CD4-positive, alpha-beta T cell treated with Interleukin-15 for 4 hours (primary cell): Measurements from ENCODE around the gene CDC20B.
A peak's percentile ranks its signal among the peaks of the same experiment; 100 is the strongest.
"Not testable (repeated sequence)": the region's sequence is repeated elsewhere in the genome, so short reads cannot be mapped to it uniquely, and the experiment has no call there.

Experiments
- DNase-seq: peaks from one replicate; pipeline ENCODE4 v3.0.0-alpha.2; 2020; ENCODE audit warnings: low spot score

CDC20B gene

DNA sequence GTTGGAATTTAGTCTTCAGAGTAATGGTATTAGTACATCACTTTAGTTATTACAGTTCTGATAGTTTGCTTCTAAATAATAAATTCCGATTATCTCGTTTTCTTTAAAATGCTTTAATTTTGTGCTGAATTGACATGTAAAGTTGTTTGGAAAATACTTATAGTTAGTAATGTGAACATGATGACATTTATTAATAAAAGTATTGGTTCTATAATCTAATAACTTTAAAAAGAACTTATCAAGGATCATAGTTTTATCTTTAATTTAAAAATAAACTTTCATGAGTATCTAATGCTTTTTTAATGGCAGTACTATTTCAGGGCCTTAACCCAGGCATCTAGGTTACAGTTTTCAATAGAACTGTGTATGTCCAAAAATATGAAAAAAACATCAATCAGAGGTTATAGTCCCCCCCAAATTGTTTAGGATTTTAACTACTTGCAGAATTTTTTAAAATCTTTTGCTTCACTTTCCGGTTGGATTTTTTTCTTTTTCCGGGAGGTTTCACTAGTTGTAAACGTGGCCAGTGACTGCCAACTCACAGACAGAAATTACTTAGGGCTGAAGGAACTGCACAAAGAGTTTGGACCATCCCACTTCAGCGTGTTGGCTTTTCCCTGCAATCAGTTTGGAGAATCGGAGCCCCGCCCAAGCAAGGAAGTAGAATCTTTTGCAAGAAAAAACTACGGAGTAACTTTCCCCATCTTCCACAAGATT is 12.3 kb downstream of the CDC20B start:
- no peak for DNase-seq

- peak; percentile 58 for DNase-seq
Observed at GRCh38 chr5:55159763-55160492, 13.0 kb downstream of the CDC20B start, which contains the start of gene GPX8. TSS of gene GPX8 (plus strand) at chr5:55160171. CDS start at chr5:55160193, 22 bp downstream.

GRCh38 chr5:55154873-55155272 is 18.1 kb downstream of the CDC20B start:
- DNase-seq, result no peak

DNA sequence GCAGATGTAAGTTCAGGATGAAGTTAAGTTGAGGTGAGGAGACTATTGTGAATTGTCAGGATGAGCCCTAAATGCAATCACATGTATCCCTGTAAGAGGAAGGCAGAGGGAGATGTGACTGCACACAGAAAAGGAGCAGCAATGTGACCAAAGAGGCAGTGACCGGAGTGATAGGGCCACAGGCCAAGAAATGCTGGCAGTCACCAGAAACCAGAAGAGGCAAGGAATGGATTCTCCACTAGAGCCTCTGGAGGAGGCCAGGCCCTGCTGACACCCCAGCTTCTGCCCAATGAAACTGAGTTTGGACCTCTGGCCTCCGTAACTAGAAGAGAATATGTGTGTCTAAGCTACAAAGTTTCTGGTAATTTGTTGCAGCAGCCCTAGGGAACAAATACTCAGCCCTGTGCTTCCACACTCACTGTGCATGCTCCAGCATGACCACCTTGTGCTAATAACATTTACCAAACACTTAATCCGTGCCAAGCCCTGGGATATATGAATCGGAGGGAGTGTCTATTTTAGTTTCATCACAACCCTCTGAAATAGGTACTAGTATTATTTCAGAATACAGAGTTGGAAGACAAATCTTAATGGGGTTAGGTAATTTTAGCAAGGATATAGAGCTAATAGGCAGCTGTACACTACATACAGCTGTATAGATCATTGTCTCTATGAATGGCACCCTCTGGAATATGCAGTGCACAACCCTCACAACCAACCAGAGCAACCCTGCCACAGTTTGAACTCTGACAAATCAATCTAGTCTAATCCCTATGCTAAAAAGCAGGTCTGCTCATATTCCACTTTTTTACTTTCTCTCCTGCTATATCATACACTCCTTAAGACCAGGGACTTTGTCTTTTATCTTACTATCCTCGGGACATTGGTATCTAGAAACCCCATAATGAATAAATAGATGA is 20.8 kb downstream of the CDC20B start:
- DNase-seq, result no peak

DNA sequence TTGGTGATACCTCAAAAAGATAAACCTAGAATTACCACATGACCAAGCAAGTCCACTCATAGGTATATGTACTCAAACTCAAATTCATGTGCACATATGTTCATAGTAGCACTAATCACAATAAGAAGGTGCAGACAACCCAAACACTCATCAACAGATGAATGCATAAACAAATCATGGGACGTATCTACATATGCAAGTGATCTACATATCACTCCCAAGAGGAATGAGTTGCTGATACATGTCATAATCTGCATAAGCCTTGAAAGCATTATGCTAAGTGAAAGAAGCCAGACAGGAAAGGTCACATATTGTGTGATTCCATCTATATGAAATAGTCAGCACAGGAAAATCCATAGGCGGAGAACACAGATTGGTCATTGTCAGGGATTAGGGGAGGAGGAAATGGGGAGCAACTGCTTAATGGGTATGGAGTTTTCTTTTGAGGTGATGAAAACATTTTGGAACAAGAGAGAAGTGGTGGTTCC is 23.6 kb downstream of the CDC20B start:
- DNase-seq, result no peak

GRCh38 chr5:55146543-55147151 is 26.3 kb downstream of the CDC20B start:
- peak; percentile 88 for DNase-seq

DNA sequence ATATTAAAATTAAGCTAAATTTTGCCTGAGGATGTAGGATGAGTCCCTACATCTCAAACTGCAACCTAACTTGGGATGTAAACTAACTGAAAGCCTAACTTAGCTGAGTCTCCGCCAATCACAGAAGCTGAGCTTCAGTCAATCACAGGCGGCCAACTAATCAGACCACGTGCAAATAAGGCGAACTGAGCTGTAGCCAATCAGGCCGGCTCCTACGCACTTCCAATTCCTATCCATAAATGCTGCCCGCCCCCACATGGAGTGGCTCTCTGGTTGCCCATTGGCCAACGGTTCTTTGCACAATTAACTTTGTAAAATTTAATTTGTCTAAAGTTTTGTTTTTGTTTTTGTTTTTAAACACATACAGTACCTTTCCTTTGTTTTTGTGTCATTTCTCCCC is 26.9 kb downstream of the CDC20B start:
- no peak for DNase-seq

DNA sequence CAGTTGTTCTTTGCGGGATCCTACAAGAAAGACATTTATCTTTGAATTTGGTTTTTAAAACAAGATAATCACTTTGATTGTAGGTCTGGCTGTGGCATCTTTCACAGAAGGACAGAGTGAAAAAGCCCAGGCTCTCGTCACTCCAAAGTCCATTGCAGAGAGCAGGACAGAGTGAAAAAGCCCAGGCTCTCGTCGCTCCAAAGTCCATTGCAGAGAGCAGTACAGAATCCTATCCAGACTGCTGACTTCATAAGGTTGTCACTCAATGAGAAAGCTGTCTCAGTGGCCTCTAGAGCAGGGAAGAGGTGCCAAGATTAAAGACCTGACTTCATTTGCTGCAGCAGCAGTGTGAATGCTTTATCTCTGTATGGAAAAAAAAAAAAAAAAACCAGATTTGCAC is 29.4 kb downstream of the CDC20B start:
- DNase-seq, result no peak

DNA sequence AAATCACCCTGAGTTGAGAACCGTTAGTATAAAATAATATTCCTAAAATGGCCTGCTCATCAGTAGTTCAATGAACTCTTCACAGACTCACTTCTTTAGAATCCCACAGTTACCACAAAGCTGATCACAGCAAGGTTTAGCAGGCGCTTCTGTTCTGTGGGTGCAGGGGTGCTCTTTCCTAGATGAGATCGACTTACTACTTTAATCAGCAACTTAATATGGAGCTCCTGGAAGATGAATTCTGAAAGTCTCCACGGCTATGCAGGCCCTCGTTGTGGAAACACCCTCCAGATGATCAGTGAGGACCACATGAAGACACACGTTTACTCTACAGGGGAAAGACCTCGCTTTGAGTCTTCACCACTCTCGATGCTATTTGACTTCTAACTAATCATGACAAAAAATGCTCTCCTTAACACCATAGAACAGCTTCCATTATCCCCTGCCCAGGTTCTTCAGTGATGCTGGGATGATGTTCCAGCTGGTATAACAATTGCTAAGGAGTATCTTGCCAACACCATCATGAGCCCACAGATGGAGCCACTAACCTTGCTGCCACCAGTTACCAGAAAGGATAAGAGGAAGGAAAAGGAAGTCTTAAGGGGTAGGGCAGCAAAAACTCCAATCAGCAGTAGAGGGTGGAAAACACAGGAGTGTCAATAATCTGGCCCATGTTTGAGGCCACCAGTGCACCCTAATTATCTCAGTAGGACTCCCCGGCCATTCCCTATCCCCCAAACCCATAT is 30.9 kb downstream of the CDC20B start:
- DNase-seq, result peak; percentile 41

DNA sequence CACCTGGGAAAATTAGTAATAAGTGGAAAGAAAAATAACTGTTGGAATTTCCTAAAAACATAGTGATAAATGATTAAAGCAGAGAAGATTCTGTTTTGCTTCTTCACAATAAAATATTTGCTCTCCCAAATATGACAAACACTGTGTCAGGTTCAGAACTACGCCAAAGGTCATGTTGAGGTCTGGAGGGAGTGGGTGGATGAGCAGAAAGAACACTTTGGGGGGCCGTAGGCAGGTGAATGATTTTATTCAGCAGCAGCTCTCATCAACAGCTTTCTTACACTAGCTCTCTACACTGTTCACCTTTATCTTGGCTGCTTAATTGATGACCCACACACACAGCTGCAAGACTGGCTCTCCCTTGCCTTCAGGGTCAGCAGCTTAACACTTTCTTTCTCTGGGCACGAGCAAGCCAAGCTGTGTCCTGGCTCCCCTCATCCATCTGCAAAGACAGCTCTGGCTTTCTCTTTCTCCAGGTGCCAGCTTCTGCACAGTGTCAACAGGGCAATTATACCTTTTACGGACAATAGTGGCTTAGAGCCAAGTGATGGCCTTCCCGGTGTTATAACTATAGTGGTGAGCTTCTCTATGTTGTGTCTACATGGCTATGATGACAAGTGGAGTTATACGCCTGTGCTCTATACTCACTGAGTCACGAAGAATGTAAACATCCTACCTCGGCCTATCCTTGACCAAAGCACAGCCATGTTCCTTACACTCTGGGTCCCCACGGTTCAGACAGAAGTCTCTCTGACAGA is 31.9 kb downstream of the CDC20B start:
- DNase-seq, result no peak

GRCh38 chr5:55136521-55136920 is 36.5 kb downstream of the CDC20B start:
- DNase-seq, result no peak

GRCh38 chr5:55134053-55134722 is 38.8 kb downstream of the CDC20B start:
- peak; percentile 11 for DNase-seq

DNA sequence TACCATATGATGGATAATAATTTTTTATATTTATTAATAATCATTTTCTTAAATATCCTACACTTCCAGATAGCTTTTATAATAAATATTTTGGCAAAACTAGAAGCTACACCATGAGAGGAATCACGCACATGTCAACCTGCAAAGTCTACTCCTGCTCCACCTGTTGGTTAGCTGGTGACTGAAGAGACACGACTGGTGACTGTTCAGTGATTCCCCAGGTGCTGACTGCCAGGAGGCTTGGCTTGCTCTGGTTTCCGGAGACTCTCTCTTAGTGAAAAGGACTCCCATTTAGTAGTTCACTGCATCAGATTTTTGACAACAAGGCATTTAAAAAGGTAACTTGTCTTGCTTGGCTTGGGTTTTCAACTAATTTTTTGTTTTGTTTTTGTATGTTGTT is 49.6 kb downstream of the CDC20B start:
- DNase-seq, result no peak

GRCh38 chr5:55114061-55114460 is 58.9 kb downstream of the CDC20B start:
- DNase-seq, result no peak

DNA sequence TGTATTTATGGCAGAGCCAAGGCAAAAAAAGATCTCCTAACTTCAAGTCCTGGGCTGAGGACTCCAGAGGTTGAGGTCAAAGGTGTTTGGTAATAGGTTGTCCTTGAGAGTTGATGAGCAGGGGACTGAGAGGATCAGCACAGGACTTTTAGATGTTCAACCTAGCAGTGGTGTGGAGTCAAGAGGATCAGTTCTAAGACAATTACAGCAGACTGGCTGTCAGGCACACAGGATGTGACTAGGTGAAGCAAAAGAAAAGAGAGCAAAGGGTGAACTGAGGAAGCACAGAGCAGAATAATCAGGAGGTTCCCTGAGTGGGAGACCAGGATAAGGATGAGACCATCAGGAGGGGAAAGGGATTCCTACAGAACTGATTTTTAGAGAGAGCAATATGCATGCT is 59.6 kb downstream of the CDC20B start:
- no peak for DNase-seq

DNA sequence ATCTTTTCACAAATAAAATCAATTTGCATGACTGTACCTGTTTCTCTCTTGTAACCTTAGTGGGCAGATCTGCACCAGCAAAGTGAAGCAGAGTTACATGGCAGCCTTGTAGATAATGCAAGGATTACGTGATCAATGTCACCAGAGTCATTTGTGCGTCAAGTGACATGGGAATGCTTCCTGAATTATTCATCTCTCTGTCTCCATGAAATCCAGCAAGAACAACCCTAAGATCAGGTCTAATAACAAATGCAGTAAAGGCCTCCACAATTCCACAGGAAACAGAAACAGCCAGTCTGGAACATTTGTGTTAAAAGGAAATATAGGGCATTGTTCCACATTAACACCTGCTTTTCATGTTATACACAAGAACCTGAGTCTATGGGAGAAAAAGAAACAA is 62.8 kb downstream of the CDC20B start:
- DNase-seq, result no peak

GRCh38 chr5:55108661-55109060 is 64.3 kb downstream of the CDC20B start:
- DNase-seq, result no peak

DNA sequence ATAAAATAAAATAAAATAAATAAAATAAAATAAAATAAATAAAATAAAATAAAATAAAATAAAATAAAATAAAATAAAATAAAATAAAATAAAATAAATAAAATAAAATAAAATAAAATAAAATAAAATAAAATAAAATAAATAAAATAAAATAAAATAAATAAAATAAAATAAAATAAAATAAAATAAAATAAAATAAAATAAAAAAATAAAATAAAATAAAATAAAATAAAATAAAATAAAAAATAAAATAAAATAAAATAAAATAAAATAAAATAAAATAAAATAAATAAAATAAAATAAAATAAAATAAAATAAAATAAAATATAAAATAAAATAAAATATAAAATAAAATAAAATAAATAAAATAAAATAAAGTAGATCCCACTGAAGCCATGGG is 67.0 kb downstream of the CDC20B start:
- not testable (repeated sequence) for DNase-seq

DNA sequence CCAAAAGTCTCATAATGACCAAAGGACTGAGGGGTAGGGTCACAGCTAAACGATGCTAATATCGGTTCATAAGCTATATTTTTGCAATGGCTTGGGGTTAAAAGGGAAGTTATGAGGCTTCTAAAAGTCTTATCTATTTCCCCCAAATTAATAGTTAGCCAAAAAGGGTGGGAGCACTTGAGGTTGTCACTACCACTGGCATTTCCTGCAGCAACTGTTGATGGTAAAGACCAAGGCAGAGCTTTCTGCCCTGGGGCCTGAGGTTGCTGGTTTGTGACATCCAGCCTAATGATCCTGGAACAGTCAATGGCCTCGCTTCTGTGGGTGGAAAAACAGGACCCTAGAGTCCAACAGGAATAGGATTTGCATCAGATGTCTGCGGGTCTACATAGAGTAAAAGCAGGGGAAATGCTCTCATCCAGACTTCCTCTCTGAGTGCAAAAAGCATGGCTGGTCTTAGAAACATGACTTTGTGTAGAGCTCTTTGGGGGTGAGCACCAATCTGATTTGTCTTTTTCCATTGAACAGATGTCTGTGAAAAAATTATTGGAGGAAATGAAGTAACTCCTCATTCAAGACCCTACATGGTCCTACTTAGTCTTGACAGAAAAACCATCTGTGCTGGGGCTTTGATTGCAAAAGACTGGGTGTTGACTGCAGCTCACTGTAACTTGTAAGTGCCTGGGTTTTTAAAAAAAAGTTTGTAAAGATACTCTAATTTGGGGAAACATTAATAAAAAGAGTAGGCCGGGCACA is 67.9 kb downstream of the CDC20B start:
- no peak for DNase-seq
